NCI-H345 treated with DMSO at 0.1 percent for 48 hours (cell line): ENCODE measurements around the gene YOD1.
"Not testable (repeated sequence)": the region's sequence is repeated elsewhere in the genome, so short reads cannot be mapped to it uniquely, and the experiment has no call there.

Experiments used
- DNase-seq: peaks from one replicate; lab custom pipeline; 2025; ENCODE audit not compliant: unreplicated experiment; lab: John Stamatoyannopoulos, UW

Gene YOD1

GRCh38 chr1:207050480-207051190 lies 373 bp downstream of the YOD1 start:
- peak; percentile 88 for DNase-seq

DNA sequence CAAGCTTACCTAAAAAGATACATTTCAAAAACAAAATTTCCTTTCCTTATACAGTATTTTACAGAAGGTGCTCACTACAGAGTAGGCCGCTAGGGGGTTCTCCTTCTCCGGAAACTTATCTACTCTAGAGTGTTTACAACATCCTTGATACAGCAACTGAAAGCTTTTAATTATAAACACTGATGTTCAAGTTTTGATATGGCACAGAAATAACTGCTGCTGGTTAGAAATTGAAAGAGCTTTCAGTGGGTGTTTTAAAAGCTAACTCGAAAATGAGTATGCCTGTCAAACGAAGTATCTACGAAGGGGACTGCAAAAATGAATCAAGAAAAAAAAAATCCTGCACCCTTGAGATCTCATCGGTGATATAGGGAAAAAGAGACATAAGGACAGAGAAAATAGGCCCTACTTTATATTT lies 1.0 kb downstream of the YOD1 start:
- DNase-seq = peak; percentile 29

DNA sequence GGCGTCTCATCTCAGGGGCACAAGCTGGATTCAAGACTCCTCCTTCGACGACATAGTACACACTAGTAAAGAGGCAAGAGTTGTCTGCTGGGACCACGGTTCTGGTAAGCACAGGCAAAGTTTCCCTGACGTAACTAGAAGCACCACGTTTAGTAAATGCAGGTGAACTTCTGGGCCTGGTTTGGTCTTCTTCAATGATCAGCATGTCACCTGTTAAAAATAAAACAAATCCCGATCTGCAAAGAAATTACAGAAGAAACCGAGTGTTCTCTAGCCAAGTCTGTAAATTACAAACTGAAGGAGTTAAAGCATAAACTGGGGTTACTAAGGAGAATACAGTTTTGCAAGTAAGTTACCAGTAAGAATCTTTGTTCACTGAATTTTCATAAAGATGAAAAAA lies 1.5 kb downstream of the YOD1 start:
- DNase-seq = no peak

DNA sequence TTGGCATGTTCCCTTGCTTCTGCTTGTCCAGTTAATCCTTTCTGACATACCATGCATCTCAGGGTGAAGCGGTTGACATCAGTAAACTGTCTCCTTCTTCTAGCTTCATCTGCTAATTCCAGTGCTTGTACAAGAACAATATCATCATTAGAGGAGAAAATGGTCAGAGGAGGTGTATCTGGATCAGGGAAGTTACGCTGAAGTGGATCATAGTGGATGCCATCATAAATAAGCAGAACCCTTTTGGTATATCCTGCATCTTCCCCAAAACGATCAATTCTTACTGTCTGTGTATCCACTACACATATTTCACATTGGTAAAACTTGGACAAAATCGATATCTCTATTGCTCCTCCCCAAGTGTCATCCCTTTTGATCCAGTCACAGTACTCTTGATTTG lies 2.0 kb downstream of the YOD1 start:
- DNase-seq = no peak

DNA sequence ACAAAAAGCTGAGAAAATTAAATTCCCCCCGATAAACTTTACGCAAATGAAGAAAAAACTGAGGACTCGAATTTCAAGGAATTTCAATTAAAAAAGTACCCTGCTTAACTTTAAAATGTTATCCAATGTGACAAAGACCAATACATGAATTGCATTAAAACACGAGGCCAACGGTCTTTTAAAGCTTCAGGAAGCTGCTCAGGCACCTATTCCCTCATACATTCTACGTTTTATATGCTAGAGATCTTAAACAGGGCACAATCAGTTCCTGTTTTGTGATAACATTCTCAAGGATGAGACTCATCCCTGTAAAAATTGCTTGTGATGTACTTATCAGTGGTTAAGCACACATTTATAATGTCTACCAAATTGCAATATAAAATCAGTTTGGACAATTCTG lies 3.0 kb downstream of the YOD1 start:
- no peak for DNase-seq

GRCh38 chr1:207047505-207047904 lies 3.5 kb downstream of the YOD1 start:
- no peak for DNase-seq

DNA sequence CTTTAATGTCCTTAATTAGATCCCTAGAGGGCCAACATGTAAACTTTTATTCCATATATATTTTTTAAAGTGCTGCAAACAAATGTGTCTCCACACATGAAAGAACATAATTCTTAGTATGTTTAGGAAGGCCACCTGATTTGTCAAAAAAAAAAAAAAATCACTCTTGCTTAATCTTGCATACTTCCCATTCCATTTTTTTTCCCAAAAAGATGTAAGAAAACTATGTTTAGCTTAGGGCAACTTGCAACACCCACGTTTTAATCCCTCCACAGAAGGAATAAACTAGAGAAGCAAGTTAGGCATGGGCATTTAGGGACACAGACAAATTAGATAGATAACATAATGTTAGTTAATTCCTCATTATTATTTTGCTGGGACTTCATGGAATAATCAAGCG lies 5.6 kb downstream of the YOD1 start:
- no peak for DNase-seq

- not testable (repeated sequence) for DNase-seq
These were observed 9.6 kb downstream of the YOD1 start for GRCh38 chr1:207041397-207041796.

DNA sequence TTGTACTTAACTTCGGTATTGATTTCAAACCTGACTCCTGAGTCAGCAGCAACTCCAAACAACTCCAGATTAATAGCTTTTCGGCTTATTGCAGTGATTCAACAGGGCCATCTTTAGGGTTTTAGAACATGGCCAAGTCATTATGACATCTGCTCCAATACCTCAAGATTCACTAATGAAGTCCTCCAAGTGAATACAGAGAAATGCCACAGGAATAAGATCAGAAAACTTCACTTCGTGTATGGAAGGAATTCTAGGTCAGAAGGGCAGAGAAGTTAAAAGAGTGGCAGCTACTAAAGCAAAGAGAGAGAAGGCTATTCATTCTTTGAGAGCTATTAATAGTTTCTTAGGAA lies 10.9 kb downstream of the YOD1 start:
- no peak for DNase-seq

GRCh38 chr1:207039380-207040180 lies 11.4 kb downstream of the YOD1 start:
- DNase-seq = no peak

DNA sequence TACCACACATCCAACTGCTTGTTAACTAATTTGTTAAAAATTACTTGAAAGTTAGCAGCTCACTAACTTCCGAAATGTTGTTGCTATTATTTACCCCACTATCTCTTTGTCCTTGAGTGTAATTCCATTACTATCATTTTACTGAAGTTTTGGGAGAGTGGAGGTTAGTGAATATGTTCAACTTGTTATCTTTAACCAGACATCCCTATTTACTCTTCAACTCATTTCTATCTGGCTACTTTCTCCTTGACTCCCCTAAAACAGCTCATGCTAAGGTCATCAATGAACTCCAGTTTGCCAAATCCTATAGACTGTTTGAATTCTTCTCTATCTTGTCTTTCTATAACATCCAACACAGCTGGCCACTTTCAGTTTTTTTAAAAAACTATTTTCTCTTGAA lies 14.1 kb downstream of the YOD1 start:
- no peak for DNase-seq

DNA sequence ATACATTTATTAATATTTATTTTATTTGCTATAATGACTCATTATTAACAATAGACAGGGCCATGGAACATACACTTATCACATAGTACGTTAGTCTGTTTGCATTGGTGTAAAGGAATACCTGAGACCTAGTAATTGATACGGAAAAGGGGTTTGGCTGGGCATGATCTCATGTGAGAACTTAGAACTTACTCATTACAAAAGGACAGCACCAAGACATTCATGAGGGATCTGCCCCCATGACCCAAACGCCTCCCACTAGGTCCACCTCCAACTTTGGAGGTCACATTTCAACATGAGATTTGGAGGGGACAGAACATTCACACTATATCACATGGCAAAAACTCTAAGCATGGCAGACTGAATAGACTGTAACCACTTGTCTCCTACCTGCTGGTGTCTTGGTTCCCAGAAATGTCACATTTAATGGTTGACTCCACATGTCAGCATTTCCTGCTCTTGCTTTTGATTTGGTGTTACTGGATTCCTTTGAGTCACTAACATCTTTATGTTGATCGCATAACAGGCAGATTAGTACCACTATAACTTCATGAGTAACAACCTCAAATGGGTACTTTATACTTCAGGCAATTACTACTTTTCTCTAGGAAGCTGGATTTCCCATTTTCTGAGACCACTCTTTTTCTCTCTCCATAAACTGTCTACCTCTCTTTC lies 15.0 kb downstream of the YOD1 start:
- no peak for DNase-seq

DNA sequence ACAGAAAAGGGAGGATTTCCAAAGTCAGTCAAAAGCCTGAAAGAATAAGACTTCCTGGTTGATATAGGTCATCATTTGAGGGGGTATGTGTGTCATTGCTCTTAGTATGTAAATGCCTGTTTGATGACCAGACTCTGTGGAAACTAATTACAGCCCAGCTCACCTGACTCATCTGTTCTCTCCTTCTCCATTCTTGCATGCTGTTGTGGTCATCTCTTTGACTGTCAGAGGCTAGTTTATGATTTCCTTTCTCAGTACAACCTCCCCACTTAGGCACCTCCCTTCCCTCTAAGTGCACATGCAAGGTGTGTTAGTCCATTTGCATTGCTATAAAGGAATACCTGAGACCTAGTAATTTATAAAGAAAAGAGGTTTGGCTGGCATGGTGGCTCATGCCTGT lies 16.0 kb downstream of the YOD1 start:
- DNase-seq = no peak

- no peak for DNase-seq
These were observed 16.8 kb downstream of the YOD1 start for GRCh38 chr1:207034208-207034607.

DNA sequence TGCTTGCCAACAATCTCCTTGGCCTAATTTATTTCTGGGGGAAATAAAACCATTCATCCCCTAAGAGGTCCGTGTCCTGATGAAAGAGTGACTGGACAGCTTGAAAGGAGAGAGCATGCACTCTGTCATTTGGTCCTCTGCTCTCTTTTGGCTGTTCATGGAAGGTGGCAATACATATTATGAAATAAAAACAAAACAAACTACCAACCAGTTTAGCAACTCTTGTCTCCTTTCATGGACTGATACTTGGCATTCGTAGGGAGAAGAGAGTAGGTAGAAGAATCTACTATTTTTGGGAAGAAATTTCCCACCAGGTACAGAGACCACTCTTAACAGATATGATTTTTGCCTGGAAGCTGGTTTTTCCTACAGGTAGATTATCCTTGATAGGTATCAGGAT lies 17.7 kb downstream of the YOD1 start:
- DNase-seq = no peak

GRCh38 chr1:207032528-207033017 lies 18.4 kb downstream of the YOD1 start, which contains the start of gene C1orf116:
TSS of gene C1orf116 (minus strand) at chr1:207032756. CDS start at chr1:207027598, 5,158 bp downstream.
- DNase-seq = no peak

DNA sequence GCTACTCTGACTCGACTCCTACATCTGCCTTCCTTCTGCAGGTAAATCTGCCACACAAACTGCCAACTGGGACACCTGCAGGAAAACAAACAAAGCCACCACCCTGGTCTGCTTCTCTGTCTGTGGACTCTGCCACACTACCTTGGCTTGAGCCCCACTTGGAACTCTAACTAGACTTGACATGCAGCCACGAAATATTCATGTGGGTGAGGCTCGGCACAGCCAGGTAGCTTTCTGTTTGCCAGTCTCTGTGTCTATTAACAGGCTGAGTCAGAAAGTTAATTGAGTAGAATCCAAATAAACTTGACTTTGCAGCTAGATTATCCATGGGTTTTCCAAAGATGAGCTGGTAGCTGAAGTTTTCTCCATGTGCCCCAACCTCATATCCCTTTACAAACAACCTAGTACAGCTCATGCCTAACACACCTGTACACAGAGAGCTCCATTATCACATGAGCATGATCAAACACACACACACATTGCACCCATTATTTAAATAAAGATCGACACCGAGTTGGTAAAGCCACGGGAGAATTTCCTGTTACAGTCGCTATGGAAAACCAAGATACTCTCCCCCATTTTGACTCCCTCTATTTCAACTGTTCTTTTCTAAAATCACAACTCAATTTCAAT lies 19.3 kb downstream of the YOD1 start:
- DNase-seq = no peak

GRCh38 chr1:207031016-207031415 lies 20.0 kb downstream of the YOD1 start:
- DNase-seq = no peak

DNA sequence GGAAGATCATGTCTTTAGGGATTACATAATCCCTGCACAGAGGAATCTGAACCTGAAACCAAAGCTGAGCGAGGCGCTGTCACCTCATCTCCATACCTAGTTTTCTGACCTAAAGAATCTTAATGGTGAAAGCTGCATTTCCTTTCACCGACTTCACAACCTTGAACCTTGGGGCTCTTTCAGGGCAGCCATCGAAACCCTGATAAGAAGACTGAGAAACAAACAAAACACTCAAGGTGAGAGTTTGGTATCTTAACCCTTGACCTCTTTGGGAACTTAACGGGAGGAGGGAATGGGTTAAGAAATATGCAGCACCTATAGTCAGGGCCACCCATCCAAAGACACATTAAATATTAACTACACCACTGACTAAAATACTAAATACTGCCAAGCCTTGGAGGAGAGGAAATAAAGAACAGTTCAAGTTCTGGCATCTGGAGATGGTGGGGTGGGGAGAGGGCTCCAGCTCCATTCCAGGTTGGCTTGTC lies 20.4 kb downstream of the YOD1 start:
- DNase-seq = no peak

- DNase-seq = no peak
These were observed 21.1 kb downstream of the YOD1 start for GRCh38 chr1:207029701-207030521.
